Activated CD8-positive, alpha-beta T cell treated with anti-CD3 and anti-CD28 coated beads for 36 hours (primary cell): ENCODE measurements around the gene CERS6. TPM values are rescaled to one million over a fixed set of nuclear protein-coding genes. Genes with fewer than 3 reads are reported as not detected.

Experiments
- ATAC-seq: fragments of 200-7000 bp; cut with Tn5 transposase; one replicate; pipeline ENCODE4 v1.10.0; 2021; ENCODE audit warnings: mild to moderate bottlenecking, moderate library complexity
- CTCF ChIA-PET: fragments of 350-600 bp; sonication (Branson Sonifier 250); formaldehyde crosslinking; loops from one replicate; lab custom pipeline; 2021; ENCODE audit warnings: antibody characterized with exemption; lab: Charles Lee
- POLR2A ChIA-PET: fragments of 350-600 bp; sonication (Branson Sonifier 250); formaldehyde crosslinking; loops from one replicate; lab custom pipeline; 2021; ENCODE audit warnings: antibody characterized with exemption; lab: Charles Lee
- DNase-seq: peaks from one replicate; pipeline ENCODE4 v3.0.0-alpha.2; 2020
- H3K27ac Mint-ChIP-seq: one replicate; pipeline ENCODE4 v1.8.0; 2021; ENCODE audit warnings: mild to moderate bottlenecking, mixed read lengths
- H3K27me3 Mint-ChIP-seq: one replicate; pipeline ENCODE4 v1.8.0; 2021; ENCODE audit warnings: mixed read lengths
- H3K36me3 Mint-ChIP-seq: one replicate; pipeline ENCODE4 v1.8.0; 2021; ENCODE audit warnings: low read depth, mixed read lengths
- H3K4me1 Mint-ChIP-seq: one replicate; pipeline ENCODE4 v1.8.0; 2021; ENCODE audit warnings: low read depth, mixed read lengths
- H3K4me3 Mint-ChIP-seq: one replicate; pipeline ENCODE4 v1.8.0; 2021; ENCODE audit warnings: mild to moderate bottlenecking, moderate library complexity, mixed read lengths
- H3K9me3 Mint-ChIP-seq: one replicate; pipeline ENCODE4 v1.8.0; 2021; ENCODE audit warnings: mixed read lengths
- CTCF ChIP-seq: fragments of 200-600 bp; IDR thresholded peaks from one replicate; pipeline ENCODE4 v1.8.0; 2022; ENCODE audit warnings: antibody characterized with exemption, mild to moderate bottlenecking
- intact Hi-C: fragments of 100-400 bp; cut with micrococcal nuclease; formaldehyde crosslinking; loops from one replicate; pipeline ENCODE4 v1.10.0; 2022
- total RNA-seq, 2 experiments: library from RNA; stranded (reverse); gene quantifications; one replicate each; pipeline ENCODE4 v1.2.3, GENCODE V29; 2021

The CERS6 gene
- total RNA-seq, 2 experiments from 2014 or later, result 15.4 to 16.1 TPM

- H3K36me3 Mint-ChIP-seq, result no peaks in the 10 kb centered on the region
- DNase-seq (no peak), ATAC-seq (no peak)
- H3K9me3 Mint-ChIP-seq, result no peaks in the 10 kb centered on the region
- H3K27me3 Mint-ChIP-seq, result no peaks in the 10 kb centered on the region
- H3K4me1 Mint-ChIP-seq, result peaks cover 49% of the 10 kb centered on the region
- no peak overlapping the region for H3K27ac Mint-ChIP-seq
- ChIA-PET POLR2A (no interaction called here), CTCF (no interaction called here)
- no peak for TF ChIP-seq CTCF
- intact Hi-C loops, result no loop called here
- no peak overlapping the region for H3K4me3 Mint-ChIP-seq
Observed at GRCh38 chr2:168521053-168521741, 65.1 kb downstream of the CERS6 start.

- DNase-seq (no peak), ATAC-seq (no peak)
- Mint-ChIP-seq H3K9me3 (no peaks in the 10 kb centered on the region), H3K4me1 (peaks cover 48% of the 10 kb centered on the region), H3K27ac (no peak overlapping the region), H3K27me3 (no peaks in the 10 kb centered on the region), H3K36me3 (peaks cover 5% of the 10 kb centered on the region), H3K4me3 (no peak overlapping the region)
- intact Hi-C loops, result no loop called here
- ChIA-PET POLR2A (interaction anchor here (0.8 kb wide), 1 partner anchor 19 kb away, joined by 3 read pairs; no protein-coding TSS in a partner anchor), CTCF (no interaction called here)
- TF ChIP-seq CTCF, result no peak
Observed at GRCh38 chr2:168522446-168522845, 66.4 kb downstream of the CERS6 start.

DNA sequence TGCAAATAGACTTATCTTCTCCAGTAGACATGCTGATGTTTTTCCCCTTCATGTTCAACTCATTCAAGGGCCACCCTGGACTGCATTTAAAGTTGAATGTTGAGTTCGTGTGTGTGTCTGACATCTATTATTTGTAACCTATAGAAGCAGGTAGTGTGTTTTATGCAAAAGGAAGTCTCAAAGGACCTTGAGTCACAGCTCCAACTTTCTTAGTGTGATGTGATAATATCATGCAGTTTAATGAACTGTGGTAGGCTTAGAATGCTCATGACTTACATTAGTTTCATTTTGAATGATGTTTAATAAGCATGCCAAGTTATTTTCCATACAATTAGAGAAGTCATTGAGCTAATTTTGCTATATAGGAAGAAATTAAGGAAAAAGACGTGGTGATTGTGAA, 67.9 kb downstream of the CERS6 start:
- no peak for ATAC-seq
- CTCF ChIA-PET, result interaction anchor here (1.0 kb wide), 1 partner anchor 33 kb away, joined by 3 read pairs; no protein-coding TSS in a partner anchor

DNA sequence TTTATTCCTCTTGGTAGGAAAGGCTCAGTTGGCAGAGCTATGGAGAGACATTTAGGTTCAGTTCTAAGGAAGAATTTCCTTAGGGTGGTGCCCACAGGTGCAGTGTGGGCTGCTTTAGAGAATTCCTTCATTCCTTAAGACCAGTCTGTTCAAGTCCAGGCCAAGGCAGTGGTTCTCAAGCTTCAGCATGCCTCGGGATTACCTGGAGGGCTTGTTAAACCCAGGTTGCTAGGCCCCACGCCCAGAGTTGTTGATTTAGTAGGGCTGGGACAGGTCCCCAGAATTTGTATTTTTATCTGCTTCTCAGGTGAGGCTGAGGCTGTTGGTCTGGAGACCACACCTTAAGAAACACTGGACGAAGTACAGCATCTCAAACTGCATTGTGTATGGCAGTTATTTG, 68.9 kb downstream of the CERS6 start:
- H3K27ac Mint-ChIP-seq, result no peak overlapping the region
- ChIA-PET CTCF (interaction anchor here (0.7 to 1.6 kb wide), 3 partner anchors 34 to 178 kb away, joined by 3 to 4 read pairs (median 3); no protein-coding TSS in a partner anchor), POLR2A (no interaction called here)
- no peak for TF ChIP-seq CTCF
- DNase-seq (no peak), ATAC-seq (no peak)
- H3K36me3 Mint-ChIP-seq, result peaks cover 5% of the 10 kb centered on the region
- H3K27me3 Mint-ChIP-seq, result no peaks in the 10 kb centered on the region
- H3K9me3 Mint-ChIP-seq, result no peaks in the 10 kb centered on the region
- H3K4me1 Mint-ChIP-seq, result peaks cover 53% of the 10 kb centered on the region
- no peak overlapping the region for H3K4me3 Mint-ChIP-seq
- intact Hi-C loops, result no loop called here

More for the DNA sequence above, 67.9 kb downstream of the CERS6 start:
- Mint-ChIP-seq H3K36me3 (peaks cover 5% of the 10 kb centered on the region), H3K27me3 (no peaks in the 10 kb centered on the region), H3K4me1 (peaks cover 47% of the 10 kb centered on the region), H3K4me3 (no peak overlapping the region), H3K9me3 (no peaks in the 10 kb centered on the region), H3K27ac (no peak overlapping the region)
- intact Hi-C loops, result no loop called here
- no peak for DNase-seq
- no peak for TF ChIP-seq CTCF
- POLR2A ChIA-PET, result no interaction called here

DNA sequence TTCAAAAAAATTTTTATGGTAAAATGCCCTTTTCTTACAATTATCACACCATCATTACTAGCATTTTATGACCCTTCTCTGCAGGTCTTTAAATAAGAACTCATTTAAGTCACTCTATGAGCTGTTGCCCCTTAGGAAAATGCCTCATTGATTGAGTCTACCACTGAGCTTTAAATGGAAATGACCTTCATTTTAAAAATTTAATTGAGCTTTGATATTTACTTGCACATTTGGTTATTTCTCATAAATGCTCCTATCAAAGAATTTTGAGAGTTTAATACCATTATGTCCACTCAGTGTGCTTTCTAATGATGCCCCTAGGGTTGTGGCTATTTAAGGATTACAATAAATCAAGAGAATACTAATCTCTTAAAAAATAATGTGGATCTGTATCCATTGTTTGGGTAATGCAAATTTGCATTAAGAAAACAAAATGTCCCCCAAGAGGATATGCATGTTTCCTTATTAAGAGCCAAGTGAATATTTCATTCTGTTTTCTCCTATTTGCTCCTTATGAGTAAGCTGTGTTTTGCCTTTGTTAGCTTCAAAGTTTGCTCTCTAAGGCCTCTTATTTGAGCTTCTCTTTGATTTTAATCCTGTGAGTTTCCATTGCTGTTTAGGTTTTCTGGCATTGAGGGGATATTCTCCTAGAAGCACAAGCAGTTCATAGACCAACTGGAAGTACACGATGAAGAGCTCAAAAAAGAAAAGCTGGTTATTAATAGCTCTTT, 69.8 kb downstream of the CERS6 start:
- POLR2A ChIA-PET, result no interaction called here
- CTCF ChIA-PET, result interaction anchor here (1.0 to 1.6 kb wide), 3 partner anchors 11 to 179 kb away, joined by 3 to 6 read pairs (median 4); no protein-coding TSS in a partner anchor
- H3K27ac Mint-ChIP-seq, result no peak overlapping the region
- no peaks in the 10 kb centered on the region for H3K27me3 Mint-ChIP-seq
- DNase-seq, result no peak
- peaks cover 58% of the 10 kb centered on the region for H3K4me1 Mint-ChIP-seq
- TF ChIP-seq CTCF, result no peak
- H3K9me3 Mint-ChIP-seq, result no peaks in the 10 kb centered on the region
- peaks cover 5% of the 10 kb centered on the region for H3K36me3 Mint-ChIP-seq
- H3K4me3 Mint-ChIP-seq, result no peak overlapping the region
- intact Hi-C loops, result no loop called here
- no peak for ATAC-seq
